NCI-H345 (cell line): ENCODE measurements around the gene EPHB3.
"Not testable (repeated sequence)": the region's sequence is repeated elsewhere in the genome, so short reads cannot be mapped to it uniquely, and the experiment has no call there.

Experiments
- DNase-seq: peaks from one replicate; lab custom pipeline; 2025; lab: John Stamatoyannopoulos, UW

EPHB3 gene

DNA sequence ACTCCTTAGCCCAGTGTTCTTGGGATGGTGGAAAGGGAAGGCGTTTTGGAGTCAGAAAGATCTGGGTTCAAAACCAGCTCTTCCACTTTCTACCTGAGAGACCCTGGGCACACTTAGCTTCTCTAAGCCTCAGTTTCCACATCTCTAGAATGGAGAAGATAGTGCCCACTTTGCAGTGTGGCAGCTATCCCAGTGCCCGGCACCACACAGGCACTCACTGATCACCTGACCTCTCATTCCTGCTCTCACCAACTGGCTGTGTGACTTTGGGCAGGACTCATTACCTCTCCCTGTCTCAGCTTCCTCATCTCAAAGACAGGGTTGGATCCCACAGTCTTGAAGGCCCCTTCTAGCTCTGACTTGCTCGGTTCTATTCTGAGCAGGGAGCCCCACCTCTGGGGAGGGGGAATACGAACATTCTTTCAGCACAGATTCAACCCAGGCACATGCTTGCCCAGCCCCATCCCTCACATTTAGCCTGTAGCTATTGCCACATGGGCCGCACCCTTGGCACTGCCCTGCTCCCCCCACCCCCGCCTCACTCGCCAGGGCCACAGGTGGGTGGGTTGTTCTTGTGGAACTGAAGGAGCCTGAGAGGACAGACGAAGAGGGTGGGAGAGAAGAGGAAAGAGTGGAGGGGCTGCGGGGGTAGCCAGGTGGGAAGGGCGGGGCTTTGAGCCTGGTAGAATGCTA is 39.2 kb downstream of the EPHB3 start:
- DNase-seq, result no peak

GRCh38 chr3:184601576-184602371 is 40.2 kb downstream of the EPHB3 start:
- no peak for DNase-seq

DNA sequence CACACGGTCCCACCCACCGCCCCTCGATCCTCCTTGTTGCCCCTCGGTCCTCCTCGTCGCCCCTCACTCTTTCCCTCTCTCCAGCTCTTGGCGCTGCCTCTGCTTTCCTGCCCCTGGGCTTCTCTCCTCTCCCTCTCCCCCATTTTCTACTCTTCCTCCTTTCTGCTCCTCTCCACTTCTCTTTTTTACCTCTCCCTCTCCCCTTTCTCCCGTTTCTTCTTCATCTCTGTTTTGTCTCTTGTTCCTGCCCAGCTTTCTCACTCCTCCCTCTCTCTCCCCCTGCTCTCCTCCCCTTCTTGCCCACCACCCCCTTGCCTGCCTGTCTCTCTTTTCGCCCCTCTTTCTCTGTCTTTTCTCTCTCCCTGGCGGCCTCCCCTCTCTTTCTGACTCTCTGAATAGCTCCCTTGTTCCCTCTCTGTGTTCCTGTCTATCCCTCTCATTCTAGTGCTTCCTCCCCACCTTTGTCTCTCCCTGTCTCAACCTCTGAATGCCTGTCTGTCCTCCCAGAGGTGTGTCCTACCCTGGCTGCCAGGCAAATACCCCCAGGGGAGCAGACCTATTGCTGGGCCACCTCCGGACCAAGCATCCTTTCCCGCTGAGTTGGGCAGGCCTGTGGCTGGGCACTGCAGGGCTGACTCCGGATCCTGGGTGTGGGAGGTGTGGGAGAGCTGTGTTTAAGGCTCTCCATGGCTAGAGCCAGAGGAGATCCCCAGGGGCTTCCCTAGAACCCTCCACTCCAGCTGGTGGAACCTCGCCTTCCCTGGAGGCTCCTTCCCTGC is 41.0 kb downstream of the EPHB3 start:
- DNase-seq, result no peak

GRCh38 chr3:184603151-184604030 is 41.8 kb downstream of the EPHB3 start:
- no peak for DNase-seq

- DNase-seq, result no peak
These were observed 42.5 kb downstream of the EPHB3 start for GRCh38 chr3:184604039-184604601.

GRCh38 chr3:184604615-184605290 is 43.2 kb downstream of the EPHB3 start:
- DNase-seq, result no peak

GRCh38 chr3:184608209-184608608 is 46.6 kb downstream of the EPHB3 start:
- DNase-seq, result no peak

GRCh38 chr3:184609476-184610244 is 48.1 kb downstream of the EPHB3 start:
- DNase-seq, result no peak

DNA sequence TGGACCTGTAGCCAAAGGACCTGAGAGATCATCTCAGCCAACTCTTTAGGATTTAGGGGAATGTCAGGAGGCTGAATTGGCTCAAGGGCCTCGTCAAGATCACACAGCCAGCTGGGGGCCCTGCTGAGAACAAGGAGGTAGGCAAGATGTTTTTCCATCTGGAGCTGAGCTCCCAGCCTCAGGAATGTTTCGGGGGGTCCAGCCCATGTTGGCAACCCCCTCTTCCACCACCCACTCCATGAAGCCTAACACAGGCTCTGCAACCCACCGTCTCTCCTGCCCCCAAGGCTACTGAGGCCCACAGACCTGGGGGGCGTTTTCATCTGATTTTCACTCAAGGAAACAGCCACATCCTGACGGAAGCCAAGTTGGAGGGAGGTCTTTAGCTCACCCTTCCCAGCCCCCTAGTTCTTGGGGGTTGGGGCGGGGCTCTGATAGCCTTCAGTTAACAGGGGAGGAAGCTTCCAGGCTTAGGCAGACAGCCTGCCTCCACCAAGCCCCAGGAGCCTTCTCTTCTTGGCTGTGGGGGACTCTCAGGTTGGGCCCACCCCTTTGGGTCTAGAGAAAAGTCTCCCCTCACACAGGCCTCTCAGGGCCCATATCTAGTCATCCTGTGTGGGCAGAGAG is 48.8 kb downstream of the EPHB3 start:
- no peak for DNase-seq

DNA sequence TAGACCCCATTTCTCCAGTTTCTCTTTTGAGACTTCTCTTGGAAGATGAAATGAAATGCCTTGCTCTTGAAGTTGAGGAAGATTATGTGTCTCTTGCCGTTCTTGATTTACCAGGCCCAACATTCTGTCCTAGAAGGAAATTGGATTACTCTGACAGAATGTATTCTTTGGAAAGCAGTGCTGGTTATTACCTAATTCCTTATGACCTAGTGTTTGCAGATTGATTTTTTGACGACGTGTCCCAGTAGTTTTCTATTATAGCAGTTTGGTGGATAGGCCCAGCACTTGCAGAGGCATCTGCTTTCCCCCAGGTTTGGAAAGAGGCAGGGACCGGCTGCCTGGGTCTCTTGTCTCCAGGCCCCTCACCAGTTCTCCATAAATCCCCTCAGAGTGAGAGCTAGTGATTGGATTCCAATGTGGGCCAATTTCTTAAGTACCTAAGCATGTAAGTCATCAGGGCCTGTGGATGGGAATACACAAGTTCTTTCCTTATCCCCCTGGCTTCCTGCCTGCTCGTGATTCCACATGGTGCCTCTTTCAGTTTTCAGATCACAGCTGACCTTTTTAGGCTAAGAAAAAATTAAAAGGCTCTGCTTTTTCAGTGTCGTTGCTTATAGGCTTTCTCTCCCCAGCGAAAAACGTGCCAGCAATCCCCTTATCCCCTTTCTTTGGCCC is 50.2 kb downstream of the EPHB3 start:
- no peak for DNase-seq

- DNase-seq, result no peak
These were observed 53.8 kb downstream of the EPHB3 start for GRCh38 chr3:184615396-184615795.

DNA sequence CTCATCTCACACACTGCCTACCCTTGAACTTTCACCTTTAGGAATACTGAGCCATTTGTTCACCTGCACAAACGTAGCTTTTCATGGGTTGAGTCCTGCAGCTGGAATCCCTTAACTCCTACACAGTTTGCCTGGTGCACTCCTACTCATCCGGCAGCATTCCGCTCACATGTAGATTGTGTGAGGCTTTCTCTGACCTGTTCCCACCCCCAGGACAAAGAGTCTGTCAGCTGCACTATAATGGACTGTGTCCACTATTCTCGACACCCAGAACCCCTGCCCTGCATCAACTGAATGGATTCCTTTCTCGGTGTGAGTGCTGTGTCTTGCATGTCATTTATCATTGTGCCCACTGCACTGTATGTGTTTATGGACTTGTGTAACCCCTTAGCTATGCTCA is 54.9 kb downstream of the EPHB3 start:
- no peak for DNase-seq

DNA sequence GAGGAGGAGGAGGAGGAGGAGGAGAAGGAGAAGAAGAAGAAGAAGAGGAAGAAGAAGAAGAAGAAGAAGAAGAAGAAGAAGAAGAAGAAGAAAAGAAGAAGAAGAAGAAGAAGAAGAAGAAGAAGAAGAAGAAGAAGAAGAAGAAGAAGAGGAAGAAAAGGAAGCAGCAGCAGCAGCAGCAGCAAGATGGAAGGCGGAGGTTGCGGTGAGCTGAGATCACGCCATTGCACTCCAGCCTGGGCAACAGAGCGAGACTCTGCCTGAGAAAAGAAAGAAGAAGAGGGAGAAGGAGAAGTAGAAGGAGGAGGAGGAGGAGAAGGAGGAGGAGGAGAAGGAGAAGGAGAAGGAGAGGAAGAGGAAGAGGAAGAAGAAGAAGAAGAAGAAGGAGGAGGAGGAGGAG is 55.7 kb downstream of the EPHB3 start:
- not testable (repeated sequence) for DNase-seq

GRCh38 chr3:184618811-184619210 is 57.2 kb downstream of the EPHB3 start:
- no peak for DNase-seq

DNA sequence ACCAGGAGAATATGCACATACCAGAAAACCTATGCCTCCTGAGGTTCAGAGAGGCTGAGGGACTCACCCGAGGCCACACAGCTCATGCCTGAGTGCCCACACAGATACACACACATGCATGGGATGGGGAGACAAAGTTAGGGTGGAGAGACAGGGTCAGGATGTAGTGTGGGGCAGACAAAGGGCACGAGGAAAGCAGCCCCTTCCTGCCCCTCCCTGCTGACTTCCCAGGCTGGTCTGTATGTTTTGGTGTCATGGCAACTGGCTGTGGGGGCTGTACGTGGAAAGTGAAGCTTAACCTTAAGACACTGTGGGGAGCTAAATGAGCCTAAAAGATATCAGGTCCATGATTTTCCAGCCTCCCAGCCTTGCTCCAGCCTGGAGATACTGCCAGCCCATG is 57.8 kb downstream of the EPHB3 start:
- DNase-seq, result no peak

DNA sequence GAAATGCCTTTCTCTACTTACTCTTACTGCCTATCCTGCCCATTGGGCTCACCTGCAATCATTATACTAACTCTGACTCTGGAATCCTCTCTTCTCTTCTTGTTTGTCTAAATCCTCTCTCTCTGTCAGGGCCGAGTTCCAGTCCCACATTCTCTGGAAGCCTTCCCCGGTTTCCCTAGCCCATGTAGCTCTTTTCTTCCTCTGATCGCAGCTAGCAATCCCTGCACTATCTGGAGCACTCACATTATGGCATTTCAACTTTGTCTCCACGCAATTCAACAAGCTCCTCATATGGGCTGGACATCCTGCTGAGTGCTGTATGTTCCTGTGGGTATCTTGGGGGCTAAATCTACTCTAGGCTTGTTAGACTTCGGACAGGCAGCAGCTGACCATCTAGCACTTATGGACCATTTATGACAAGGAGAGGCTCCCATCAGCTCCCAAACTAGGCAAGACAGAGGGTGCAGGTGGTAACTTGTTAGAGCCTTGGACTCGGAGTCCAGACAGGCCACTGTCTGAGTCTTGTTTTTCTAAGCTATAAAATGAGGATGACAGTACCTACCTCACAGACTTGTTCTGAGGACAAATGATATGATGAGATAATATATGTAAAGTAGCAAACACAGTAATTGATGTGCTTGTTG is 58.3 kb downstream of the EPHB3 start:
- no peak for DNase-seq

GRCh38 chr3:184620475-184621119 is 59.0 kb downstream of the EPHB3 start:
- DNase-seq, result no peak

GRCh38 chr3:184622156-184622555 is 60.6 kb downstream of the EPHB3 start:
- not testable (repeated sequence) for DNase-seq
